HUES64 (cell line): ENCODE data around the gene SLC25A26.

ENCODE experiments used
- H3K27ac ChIP-seq: 2 replicates; pipeline ENCODE4 v1.7.0; 2013; ENCODE audit warnings: low read depth, low read length, inconsistent platforms
- H3K27me3 ChIP-seq: 2 replicates; pipeline ENCODE4 v1.6.1; 2013; ENCODE audit warnings: mild to moderate bottlenecking, low read length; ENCODE audit not compliant: insufficient read depth
- H3K36me3 ChIP-seq: 2 replicates; pipeline ENCODE4 v1.6.1; 2013; ENCODE audit warnings: mild to moderate bottlenecking, low read length; ENCODE audit not compliant: insufficient read depth
- H3K4me1 ChIP-seq: 2 replicates; pipeline ENCODE4 v1.6.1; 2013; ENCODE audit warnings: mild to moderate bottlenecking, low read length, moderate library complexity; ENCODE audit not compliant: insufficient read depth
- H3K4me3 ChIP-seq: 2 replicates; pipeline ENCODE4 v1.5.1; 2013; ENCODE audit warnings: mild to moderate bottlenecking, low read length, moderate library complexity
- H3K9ac ChIP-seq: 2 replicates; pipeline ENCODE4 v1.6.1; 2013; ENCODE audit warnings: mild to moderate bottlenecking, low read depth, low read length
- H3K9me3 ChIP-seq: 2 replicates; pipeline ENCODE4 v1.6.1; 2013; ENCODE audit warnings: low read depth, low read length; ENCODE audit not compliant: insufficient read depth
- WGBS: fragments of 150-250, 120-280 bp; methylation state at CpG from one replicate; pipeline ENCODE4 v1.1.7; 2013; ENCODE audit warnings: missing lambda C conversion rate; 5-methylcytosine and 5-hydroxymethylcytosine counted together

Gene SLC25A26

GRCh38 chr3:66371432-66371831, 150.6 kb downstream of the SLC25A26 start:
- H3K9me3 ChIP-seq, result no peaks in the 10 kb centered on the region
- 89% methylated on average over 7 of the region's 7 CpGs for WGBS
- no peaks in the 10 kb centered on the region for H3K27me3 ChIP-seq
- H3K9ac ChIP-seq, result no peak overlapping the region
- no peak overlapping the region for H3K4me3 ChIP-seq
- peaks cover 14% of the 10 kb centered on the region for H3K36me3 ChIP-seq
- peaks cover 7% of the 10 kb centered on the region for H3K4me1 ChIP-seq
- H3K27ac ChIP-seq, result no peak overlapping the region

DNA sequence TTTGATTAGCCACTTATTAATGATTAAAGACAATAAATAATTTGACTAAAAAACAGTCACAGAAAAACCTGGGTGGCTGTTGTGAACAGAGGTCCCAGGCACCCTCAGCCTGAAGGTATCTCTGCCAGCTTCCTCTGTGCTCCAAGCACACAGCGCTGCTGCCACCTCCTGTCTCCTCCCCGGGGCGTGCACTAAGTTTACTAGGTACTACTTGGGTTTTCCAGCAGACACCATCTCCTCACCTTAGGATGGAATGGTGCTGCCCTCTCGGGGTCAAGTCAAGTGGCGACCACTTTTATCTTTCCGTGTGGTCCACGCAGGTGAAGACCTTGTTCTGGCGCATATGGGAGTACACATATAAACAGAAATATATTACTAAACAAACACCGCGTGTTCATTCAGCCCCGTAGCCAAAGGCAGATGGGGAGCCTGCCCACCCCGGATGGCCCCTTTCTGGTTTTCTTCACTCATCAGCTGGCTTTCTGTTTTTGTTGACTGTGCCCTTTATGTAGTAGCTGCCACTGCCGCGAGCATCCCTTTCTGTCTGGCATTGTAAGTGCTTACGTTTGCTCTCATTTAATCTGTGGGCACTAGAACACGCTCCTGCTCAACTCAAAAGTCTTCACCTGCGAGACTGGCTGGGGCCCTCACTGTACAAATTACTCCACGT, 152.0 kb downstream of the SLC25A26 start:
- Histone ChIP-seq H3K9ac (no peak overlapping the region), H3K27ac (no peak overlapping the region)

DNA sequence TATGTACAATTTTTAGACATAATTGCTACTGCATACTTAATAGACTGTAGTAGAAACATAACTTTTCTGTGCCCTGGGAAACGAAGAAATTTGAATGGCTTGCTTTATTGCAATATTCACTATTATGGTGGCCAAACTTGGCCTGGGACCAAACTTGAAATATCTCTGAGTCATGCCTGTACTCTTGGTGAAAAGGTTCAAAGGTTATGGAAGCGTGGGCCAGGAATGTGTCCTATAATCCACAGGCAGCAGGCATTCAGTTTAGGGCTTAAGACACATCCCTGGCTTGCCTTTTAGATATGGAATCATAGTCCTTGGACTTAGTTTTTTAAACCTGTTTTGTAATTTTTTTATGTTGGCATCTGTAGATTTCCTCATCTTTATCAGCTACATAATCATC, 155.8 kb downstream of the SLC25A26 start:
- over 99% methylated on average over 2 of the region's 2 CpGs for WGBS
- Histone ChIP-seq H3K4me1 (no peaks in the 10 kb centered on the region), H3K9ac (no peak overlapping the region), H3K27me3 (no peaks in the 10 kb centered on the region), H3K36me3 (peaks cover 66% of the 10 kb centered on the region), H3K27ac (no peak overlapping the region), H3K9me3 (no peaks in the 10 kb centered on the region), H3K4me3 (no peak overlapping the region)

More for the DNA sequence above, 152.0 kb downstream of the SLC25A26 start:
- Histone ChIP-seq H3K27me3 (no peaks in the 10 kb centered on the region), H3K36me3 (peaks cover 28% of the 10 kb centered on the region), H3K4me3 (no peak overlapping the region), H3K4me1 (no peaks in the 10 kb centered on the region), H3K9me3 (no peaks in the 10 kb centered on the region)
- WGBS, result 82% methylated on average over 18 of the region's 18 CpGs

DNA sequence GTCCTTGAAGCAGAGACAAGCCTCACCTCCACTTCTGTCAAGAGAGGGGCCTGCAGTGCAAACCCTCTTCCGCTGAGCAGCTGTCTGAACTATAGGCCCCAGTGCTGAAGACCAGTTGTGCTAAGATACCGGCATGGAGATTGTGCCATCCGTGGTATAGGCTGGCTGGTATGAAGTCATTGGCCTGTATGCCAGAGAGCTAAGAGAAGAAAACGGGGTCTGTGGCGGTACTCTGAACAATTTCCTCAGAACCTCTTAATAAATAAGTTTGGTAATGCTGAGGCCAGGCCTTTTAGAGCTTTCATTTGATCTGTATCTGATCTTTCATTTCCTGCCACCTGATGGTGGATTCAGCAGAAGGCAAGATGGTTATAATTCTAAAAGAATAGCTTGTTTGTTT, 157.0 kb downstream of the SLC25A26 start:
- no peaks in the 10 kb centered on the region for H3K9me3 ChIP-seq
- no peak overlapping the region for H3K9ac ChIP-seq
- peaks cover 78% of the 10 kb centered on the region for H3K36me3 ChIP-seq
- no peaks in the 10 kb centered on the region for H3K4me1 ChIP-seq
- WGBS, result 85% methylated on average over 5 of the region's 5 CpGs
- H3K4me3 ChIP-seq, result no peak overlapping the region
- H3K27me3 ChIP-seq, result no peaks in the 10 kb centered on the region
- no peak overlapping the region for H3K27ac ChIP-seq

- Histone ChIP-seq H3K9ac (no peak overlapping the region), H3K36me3 (peaks cover 82% of the 10 kb centered on the region), H3K27me3 (no peaks in the 10 kb centered on the region), H3K9me3 (no peaks in the 10 kb centered on the region), H3K27ac (no peak overlapping the region), H3K4me3 (no peak overlapping the region), H3K4me1 (no peaks in the 10 kb centered on the region)
- WGBS, result 59% methylated on average over 5 of the region's 5 CpGs
Observed at GRCh38 chr3:66378256-66378655, 157.5 kb downstream of the SLC25A26 start.

- WGBS, result 95% methylated on average over 8 of the region's 9 CpGs
Observed at GRCh38 chr3:66379565-66379964, 158.8 kb downstream of the SLC25A26 start.

DNA sequence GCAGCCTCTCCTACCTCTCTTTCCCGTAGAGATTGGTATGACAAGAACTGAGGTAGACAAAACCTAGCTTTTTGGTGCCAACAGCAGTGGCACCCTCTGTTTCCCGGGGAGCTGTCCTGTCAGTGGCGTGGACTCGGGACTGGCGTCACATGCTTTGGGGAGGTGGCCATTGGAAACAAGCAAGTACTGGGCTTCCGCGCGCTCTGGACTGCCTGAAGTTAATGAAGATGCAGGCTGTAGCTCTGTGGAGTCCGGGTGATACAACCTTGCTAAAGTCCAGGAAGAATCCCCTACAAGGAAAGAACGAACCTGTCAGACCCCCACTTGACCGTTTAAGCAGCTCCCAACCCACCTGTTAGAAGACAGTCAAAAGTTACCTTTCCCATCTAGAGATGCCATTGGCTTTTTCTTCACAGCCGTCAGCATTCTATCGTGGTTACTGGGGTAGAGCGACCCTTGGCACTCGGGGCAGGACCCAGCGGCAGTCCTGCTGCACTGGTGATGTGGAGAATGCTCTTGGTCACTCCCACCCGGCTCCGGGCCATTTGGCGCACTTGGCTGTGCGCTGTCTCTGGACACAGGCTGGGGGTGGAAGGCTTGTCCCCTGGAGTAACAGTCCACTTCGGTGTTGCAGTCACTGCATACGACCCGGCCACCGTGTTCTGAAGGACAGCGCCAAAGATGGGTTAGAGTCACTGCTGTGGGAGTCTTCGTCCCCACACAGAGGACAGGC, 159.6 kb downstream of the SLC25A26 start:
- no peaks in the 10 kb centered on the region for H3K4me1 ChIP-seq
- 96% methylated on average over 26 of the region's 26 CpGs for WGBS
- H3K9ac ChIP-seq, result no peak overlapping the region
- H3K27me3 ChIP-seq, result no peaks in the 10 kb centered on the region
- no peak overlapping the region for H3K4me3 ChIP-seq
- H3K9me3 ChIP-seq, result no peaks in the 10 kb centered on the region
- H3K36me3 ChIP-seq, result peaks cover 100% of the 10 kb centered on the region
- no peak overlapping the region for H3K27ac ChIP-seq

More at GRCh38 chr3:66379565-66379964, 158.8 kb downstream of the SLC25A26 start:
- peaks cover 96% of the 10 kb centered on the region for H3K36me3 ChIP-seq
- H3K9ac ChIP-seq, result no peak overlapping the region
- no peaks in the 10 kb centered on the region for H3K27me3 ChIP-seq
- H3K4me1 ChIP-seq, result no peaks in the 10 kb centered on the region
- H3K9me3 ChIP-seq, result no peaks in the 10 kb centered on the region
- H3K27ac ChIP-seq, result no peak overlapping the region
- no peak overlapping the region for H3K4me3 ChIP-seq

DNA sequence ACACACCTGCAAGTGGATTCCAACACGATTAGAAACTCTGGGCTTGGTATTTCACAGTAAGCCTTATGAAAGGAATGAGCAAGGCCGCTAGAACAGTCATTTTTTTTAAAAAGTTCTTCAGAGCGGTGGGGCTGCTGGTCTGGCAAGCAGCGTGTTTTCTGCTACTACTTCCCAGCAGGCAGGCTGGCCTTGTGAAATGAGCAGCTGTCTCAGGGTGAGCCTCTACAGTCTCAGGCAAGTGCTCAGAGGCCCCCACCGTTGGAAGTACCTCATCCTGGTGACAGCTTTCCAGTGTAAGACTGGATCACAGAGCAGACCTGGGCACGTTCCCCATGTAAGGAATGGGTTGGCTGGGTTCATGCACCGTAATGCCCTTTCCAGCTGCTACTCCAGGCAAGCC, 160.8 kb downstream of the SLC25A26 start:
- no peaks in the 10 kb centered on the region for H3K9me3 ChIP-seq
- 95% methylated on average over 7 of the region's 7 CpGs for WGBS
- no peak overlapping the region for H3K9ac ChIP-seq
- H3K4me1 ChIP-seq, result no peaks in the 10 kb centered on the region
- no peak overlapping the region for H3K27ac ChIP-seq
- no peak overlapping the region for H3K4me3 ChIP-seq
- peaks cover 100% of the 10 kb centered on the region for H3K36me3 ChIP-seq
- H3K27me3 ChIP-seq, result no peaks in the 10 kb centered on the region

- no peak overlapping the region for H3K4me3 ChIP-seq
- 96% methylated on average over 10 of the region's 10 CpGs for WGBS
- H3K4me1 ChIP-seq, result no peaks in the 10 kb centered on the region
- H3K9ac ChIP-seq, result no peak overlapping the region
- peaks cover 100% of the 10 kb centered on the region for H3K36me3 ChIP-seq
- H3K27ac ChIP-seq, result no peak overlapping the region
- H3K9me3 ChIP-seq, result no peaks in the 10 kb centered on the region
- no peaks in the 10 kb centered on the region for H3K27me3 ChIP-seq
Observed at GRCh38 chr3:66382142-66382541, 161.3 kb downstream of the SLC25A26 start.

GRCh38 chr3:66383023-66383422, 162.2 kb downstream of the SLC25A26 start:
- Histone ChIP-seq H3K27ac (no peak overlapping the region), H3K27me3 (no peaks in the 10 kb centered on the region), H3K4me1 (no peaks in the 10 kb centered on the region), H3K4me3 (no peak overlapping the region), H3K9ac (no peak overlapping the region), H3K9me3 (no peaks in the 10 kb centered on the region), H3K36me3 (peaks cover 96% of the 10 kb centered on the region)
- 95% methylated on average over 18 of the region's 18 CpGs for WGBS

- WGBS, result 96% methylated on average over 20 of the region's 20 CpGs
- Histone ChIP-seq H3K36me3 (peaks cover 96% of the 10 kb centered on the region), H3K9ac (no peak overlapping the region), H3K27ac (no peak overlapping the region), H3K4me1 (no peaks in the 10 kb centered on the region), H3K9me3 (no peaks in the 10 kb centered on the region), H3K27me3 (no peaks in the 10 kb centered on the region), H3K4me3 (no peak overlapping the region)
Observed at GRCh38 chr3:66383998-66384745, 163.4 kb downstream of the SLC25A26 start.
